Erythroblast (primary cell): Measurements from ENCODE around the gene MAGEA10.

Experiments
- GATA1 ChIP-seq: IDR thresholded peaks from 2 replicates; pipeline ENCODE4 v1.6.1; 2011; ENCODE audit warnings: low read depth, mild to moderate bottlenecking, control low read depth, low read length, moderate library complexity
- POLR2A ChIP-seq: IDR thresholded peaks from 2 replicates; pipeline ENCODE4 v1.6.1; 2011; ENCODE audit warnings: mild to moderate bottlenecking, low read length

DNA sequence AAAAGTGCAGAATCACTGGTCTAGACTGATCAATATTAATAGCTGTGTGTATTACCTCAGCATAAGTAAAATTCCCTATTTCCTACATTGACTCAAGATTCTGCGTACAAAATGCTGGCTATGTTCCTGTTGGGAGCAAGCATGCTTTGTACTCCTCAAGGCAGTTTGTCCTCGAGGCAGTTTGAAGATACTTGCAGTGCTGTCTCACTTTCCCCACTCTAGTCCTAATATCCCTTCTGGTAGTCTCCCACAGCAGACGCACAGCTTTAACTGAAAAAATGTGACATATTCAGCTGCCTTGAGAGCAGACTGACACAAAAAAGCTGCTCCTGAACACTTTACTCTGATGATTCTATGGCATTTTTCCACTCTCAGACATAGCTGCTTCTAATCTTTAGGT lies 12.9 kb upstream of the MAGEA10 start:
- no peak for TF ChIP-seq POLR2A
- TF ChIP-seq GATA1: no peak
